Measurements from ENCODE around the gene NUCKS1.

- no peak for TF ChIP-seq CTCF (IDR thresholded peaks at IDR 0.05)
- TF ChIP-seq EZH2 (IDR thresholded peaks at IDR 0.05): no peak
These were observed 71.5 kb downstream of the NUCKS1 start for GRCh38 chr1:205678286-205679111.
